ENCODE results near the gene VPS8.

The VPS8 gene

DNA sequence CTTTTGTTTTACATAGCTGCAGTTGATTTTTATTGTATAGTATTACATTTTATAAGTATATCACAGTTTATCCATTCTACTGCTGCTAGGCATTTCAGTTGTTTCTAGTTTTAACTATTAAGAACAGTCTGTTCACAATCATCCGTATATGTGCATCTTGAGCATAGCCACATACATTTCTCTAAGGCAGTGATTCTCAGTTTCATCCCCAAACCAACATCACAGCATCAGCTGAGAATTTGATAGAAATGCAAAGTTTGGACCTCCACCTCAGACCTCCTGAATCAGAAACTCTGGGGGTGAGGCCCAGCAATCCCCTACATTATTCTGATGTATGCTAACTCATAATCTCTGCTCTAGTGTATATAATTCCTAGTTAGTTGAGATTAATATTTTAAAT lies 120.8 kb downstream of the VPS8 start:
- no peak for TF ChIP-seq CTCF (IDR thresholded peaks at IDR 0.05; ENCODE audit: low read depth, low read length, missing control alignments)

GRCh38 chr3:184937611-184938010 lies 125.6 kb downstream of the VPS8 start:
- no peak for TF ChIP-seq CTCF (IDR thresholded peaks at IDR 0.05; ENCODE audit: low read depth, low read length, missing control alignments)
- no peak for DNase-seq (ENCODE audit: low read depth)
- in situ Hi-C loops (cut with HindIII; ENCODE audit: low sequenced_read_pairs), result no loop called here
- no peak overlapping the region for H3K4me3 ChIP-seq (ENCODE audit: low read depth, low read length)

More for the DNA sequence above, 120.8 kb downstream of the VPS8 start:
- H3K4me3 ChIP-seq (ENCODE audit: low read depth, low read length), result no peak overlapping the region
- DNase-seq (ENCODE audit: low read depth), result no peak
- in situ Hi-C loops (cut with HindIII; ENCODE audit: low sequenced_read_pairs), result no loop called here

GRCh38 chr3:184941408-184941807 lies 129.4 kb downstream of the VPS8 start:
- no peak for DNase-seq (ENCODE audit: low read depth)
- TF ChIP-seq CTCF (IDR thresholded peaks at IDR 0.05; ENCODE audit: low read depth, low read length, missing control alignments), result no peak
- no peak overlapping the region for H3K4me3 ChIP-seq (ENCODE audit: low read depth, low read length)
- in situ Hi-C loops (cut with HindIII; ENCODE audit: low sequenced_read_pairs), result no loop called here

DNA sequence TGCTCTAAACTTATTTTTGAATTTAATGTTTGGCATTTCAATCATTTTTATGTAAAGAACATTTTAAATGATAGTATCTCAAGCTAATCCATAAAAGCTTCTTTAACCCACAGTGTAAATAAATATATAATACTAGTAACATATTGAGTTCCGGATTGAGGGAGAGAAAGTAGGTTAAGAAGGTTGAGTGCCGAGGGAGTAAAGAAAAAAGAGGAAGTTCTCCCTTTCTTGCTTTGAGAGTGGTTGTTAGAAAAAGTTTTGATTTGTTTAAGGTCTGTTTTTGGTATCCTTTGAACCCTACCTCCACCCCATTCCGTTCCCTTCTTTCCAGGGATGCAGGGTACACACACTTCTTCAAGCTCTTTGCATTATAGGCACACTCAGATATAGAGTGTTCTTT lies 130.8 kb downstream of the VPS8 start:
- no peak for TF ChIP-seq CTCF (IDR thresholded peaks at IDR 0.05; ENCODE audit: low read depth, low read length, missing control alignments)
- no peak for DNase-seq (ENCODE audit: low read depth)
- H3K4me3 ChIP-seq (ENCODE audit: low read depth, low read length), result no peak overlapping the region
- in situ Hi-C loops (cut with HindIII; ENCODE audit: low sequenced_read_pairs), result no loop called here

GRCh38 chr3:184944241-184944640 lies 132.3 kb downstream of the VPS8 start:
- TF ChIP-seq CTCF (IDR thresholded peaks at IDR 0.05; ENCODE audit: low read depth, low read length, missing control alignments), result no peak
- H3K4me3 ChIP-seq (ENCODE audit: low read depth, low read length), result no peak overlapping the region
- in situ Hi-C loops (cut with HindIII; ENCODE audit: low sequenced_read_pairs), result no loop called here
- DNase-seq (ENCODE audit: low read depth), result no peak

- no peak for DNase-seq (ENCODE audit: low read depth)
- no peak for TF ChIP-seq CTCF (IDR thresholded peaks at IDR 0.05; ENCODE audit: low read depth, low read length, missing control alignments)
- H3K4me3 ChIP-seq (ENCODE audit: low read depth, low read length), result no peak overlapping the region
- in situ Hi-C loops (cut with HindIII; ENCODE audit: low sequenced_read_pairs), result no loop called here
These were observed 134.1 kb downstream of the VPS8 start for GRCh38 chr3:184945886-184946625.
